Activated T-cell treated with anti-CD3 and anti-CD28 coated beads, Interleukin-2, amount 50 U/mL, for 4 hours (primary cell): ENCODE results near the gene PIGK. TPM values are rescaled to one million over a fixed set of nuclear protein-coding genes. Genes with fewer than 3 reads are reported as not detected.
"Not testable (repeated sequence)": the region's sequence is repeated elsewhere in the genome, so short reads cannot be mapped to it uniquely, and the experiment has no call there.

Source experiments
- ATAC-seq, 2 donors: fragments of 200-7000 bp; cut with Tn5 transposase; one replicate each; pipeline ENCODE4 v1.10.0; 2021
- DNase-seq: peaks from one replicate; pipeline ENCODE4 v3.0.0-alpha.2; 2020
- H3K27me3 Mint-ChIP-seq: one replicate; pipeline ENCODE4 v1.8.0; 2021; ENCODE audit warnings: low read depth, mixed read lengths
- H3K36me3 Mint-ChIP-seq: one replicate; pipeline ENCODE4 v1.8.0; 2022; ENCODE audit warnings: mixed read lengths; ENCODE audit not compliant: insufficient read depth
- H3K4me1 Mint-ChIP-seq: one replicate; pipeline ENCODE4 v1.8.0; 2021; ENCODE audit warnings: low read depth, mixed read lengths
- H3K4me3 Mint-ChIP-seq: one replicate; pipeline ENCODE4 v1.8.0; 2021; ENCODE audit warnings: mild to moderate bottlenecking, moderate library complexity, mixed read lengths
- H3K9me3 Mint-ChIP-seq: one replicate; pipeline ENCODE4 v1.8.0; 2021; ENCODE audit warnings: mixed read lengths
- total RNA-seq, 3 donors: library from RNA; stranded (reverse); gene quantifications; one replicate each; pipeline ENCODE4 v1.2.1, GENCODE V29; 2021

The PIGK gene
- total RNA-seq, 3 donors from 2014 or later: 17.0 to 21.7 (median 21.2) TPM

GRCh38 chr1:77168358-77168757 is 50.9 kb downstream of the PIGK start:
- Mint-ChIP-seq H3K4me1 (peaks cover 14% of the 10 kb centered on the region), H3K9me3 (no peaks in the 10 kb centered on the region), H3K36me3 (peaks cover 22% of the 10 kb centered on the region), H3K27me3 (no peaks in the 10 kb centered on the region), H3K4me3 (no peak overlapping the region)
- DNase-seq (no peak), ATAC-seq (no peak)

DNA sequence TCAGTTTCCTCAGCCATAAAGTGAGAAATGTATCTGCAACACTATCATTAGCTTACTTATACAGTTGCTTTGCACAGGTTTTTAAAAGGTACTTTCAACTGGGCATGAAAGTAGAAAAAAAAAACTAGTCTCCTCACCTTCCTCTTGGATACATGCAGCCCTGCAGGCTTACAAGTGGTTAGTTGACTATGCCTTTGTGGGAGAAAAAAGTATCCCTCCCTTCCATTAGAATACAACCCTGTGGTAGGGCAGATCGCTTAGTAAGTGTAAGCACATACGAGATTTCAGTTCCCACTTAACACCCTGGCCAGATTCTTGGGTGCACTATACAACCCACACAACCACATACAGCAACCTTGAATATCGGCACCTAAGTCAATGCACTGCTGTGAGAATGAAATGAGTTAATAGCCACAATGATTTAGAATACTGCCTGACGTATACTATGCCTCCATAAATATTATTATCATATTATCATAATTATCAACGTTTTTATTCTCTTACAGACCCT is 54.7 kb downstream of the PIGK start:
- Mint-ChIP-seq H3K36me3 (peaks cover 46% of the 10 kb centered on the region), H3K4me3 (no peak overlapping the region)

DNA sequence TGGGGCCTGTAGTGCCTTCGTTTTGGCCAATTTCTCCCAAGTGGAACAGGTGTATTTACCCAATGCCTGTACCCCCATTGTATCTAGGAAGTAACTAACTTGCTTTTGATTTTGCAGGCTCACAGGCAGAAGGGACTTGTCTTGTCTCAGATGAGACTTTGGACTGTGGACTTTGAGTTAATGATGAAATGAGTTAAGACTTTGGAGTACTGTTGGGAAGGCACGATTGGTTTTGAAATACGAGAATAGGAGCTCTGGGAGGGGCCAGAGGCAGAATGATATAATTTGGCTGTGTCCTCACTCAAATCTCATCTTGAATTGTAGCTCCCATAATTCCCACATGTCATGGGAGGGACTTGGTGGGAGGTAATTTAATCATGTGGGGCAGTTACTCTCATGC is 59.5 kb downstream of the PIGK start:
- not testable (repeated sequence) for H3K27me3 Mint-ChIP-seq, H3K9me3 Mint-ChIP-seq, H3K4me1 Mint-ChIP-seq, ATAC-seq, H3K4me3 Mint-ChIP-seq, DNase-seq
- H3K36me3 Mint-ChIP-seq: peaks cover 73% of the 10 kb centered on the region

More for the DNA sequence above, 54.7 kb downstream of the PIGK start:
- no peak for DNase-seq
- H3K4me1 Mint-ChIP-seq: peaks cover 3% of the 10 kb centered on the region
- ATAC-seq: no peak
- no peaks in the 10 kb centered on the region for H3K27me3 Mint-ChIP-seq
- peaks cover 4% of the 10 kb centered on the region for H3K9me3 Mint-ChIP-seq

DNA sequence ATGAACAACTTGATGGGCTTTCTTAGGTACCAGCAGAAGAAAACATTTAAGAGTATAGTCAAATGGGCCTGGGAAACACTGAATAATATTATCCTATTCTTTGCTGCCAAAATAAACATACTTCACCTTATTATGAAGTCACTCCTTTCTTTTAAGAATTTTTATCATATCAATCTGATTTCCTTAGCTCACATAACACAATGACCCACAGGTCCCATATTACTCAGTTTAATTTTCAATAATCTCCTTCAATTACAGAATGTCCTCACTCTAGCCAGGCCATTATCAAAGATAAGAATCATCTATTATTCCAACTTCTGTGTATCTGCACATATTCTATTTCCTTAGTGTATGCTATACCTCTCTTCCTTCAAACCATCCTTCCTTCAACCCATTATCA is 63.0 kb downstream of the PIGK start:
- DNase-seq (no peak), ATAC-seq (no peak)
- Mint-ChIP-seq H3K9me3 (peaks cover 4% of the 10 kb centered on the region), H3K36me3 (peaks cover 70% of the 10 kb centered on the region), H3K4me3 (no peak overlapping the region), H3K4me1 (peaks cover 2% of the 10 kb centered on the region), H3K27me3 (no peaks in the 10 kb centered on the region)

DNA sequence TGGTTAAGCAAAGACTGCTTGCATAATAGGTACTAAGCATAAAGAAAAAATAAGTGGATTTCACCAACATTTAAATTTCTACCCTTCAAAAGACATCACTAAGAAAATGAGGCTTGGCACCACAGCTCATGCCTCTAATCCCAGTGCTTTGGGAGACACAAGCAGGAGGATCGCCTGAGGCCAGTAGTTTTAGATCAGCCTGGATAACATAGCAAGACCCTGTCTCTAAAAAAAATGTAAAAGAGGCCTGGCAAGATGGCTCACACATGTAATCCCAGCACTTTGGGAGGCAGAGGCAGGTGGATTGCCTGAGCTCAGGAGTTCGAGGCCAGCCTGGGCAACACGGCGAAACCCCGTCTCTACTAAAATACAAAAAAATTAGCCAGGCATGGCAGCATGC is 73.0 kb downstream of the PIGK start:
- ATAC-seq (no peak), DNase-seq (no peak)
- Mint-ChIP-seq H3K27me3 (no peaks in the 10 kb centered on the region), H3K36me3 (peaks cover 15% of the 10 kb centered on the region), H3K4me3 (no peak overlapping the region), H3K9me3 (no peaks in the 10 kb centered on the region), H3K4me1 (peaks cover 20% of the 10 kb centered on the region)

DNA sequence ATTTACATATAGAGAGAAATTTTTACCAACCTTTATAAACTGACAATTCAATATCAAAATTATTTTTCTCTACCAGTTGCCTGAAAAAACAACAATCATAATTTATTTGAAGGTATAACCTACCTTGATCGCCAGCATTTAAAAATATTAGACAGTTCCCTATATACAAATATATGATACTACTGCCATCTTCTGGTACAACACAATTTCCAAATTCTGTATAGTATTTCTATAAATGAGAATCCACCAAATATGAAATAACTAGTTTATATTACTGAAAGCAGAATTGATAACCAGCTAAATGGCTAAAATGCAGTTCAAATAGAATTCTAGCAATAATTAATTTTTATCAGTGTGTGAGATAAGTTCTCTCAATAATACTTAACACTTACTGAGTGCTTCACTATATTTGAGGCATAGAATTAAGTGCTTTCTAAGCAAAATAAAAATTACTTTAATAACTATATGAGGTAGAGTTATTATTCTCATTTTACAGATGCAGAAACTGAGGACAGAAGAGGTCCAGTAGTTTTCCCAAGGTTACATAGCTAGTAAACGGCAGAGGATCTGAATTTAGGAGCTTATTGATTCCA is 75.6 kb downstream of the PIGK start:
- Mint-ChIP-seq H3K36me3 (peaks cover 9% of the 10 kb centered on the region), H3K4me1 (peaks cover 3% of the 10 kb centered on the region), H3K27me3 (no peaks in the 10 kb centered on the region), H3K9me3 (no peaks in the 10 kb centered on the region), H3K4me3 (no peak overlapping the region)
- ATAC-seq (no peak), DNase-seq (no peak)

- no peak overlapping the region for H3K4me3 Mint-ChIP-seq
- no peak for DNase-seq
- peaks cover 7% of the 10 kb centered on the region for H3K36me3 Mint-ChIP-seq
- no peak for ATAC-seq
- H3K27me3 Mint-ChIP-seq: no peaks in the 10 kb centered on the region
- no peaks in the 10 kb centered on the region for H3K4me1 Mint-ChIP-seq
- no peaks in the 10 kb centered on the region for H3K9me3 Mint-ChIP-seq
Observed at GRCh38 chr1:77139389-77139788, 79.8 kb downstream of the PIGK start.

DNA sequence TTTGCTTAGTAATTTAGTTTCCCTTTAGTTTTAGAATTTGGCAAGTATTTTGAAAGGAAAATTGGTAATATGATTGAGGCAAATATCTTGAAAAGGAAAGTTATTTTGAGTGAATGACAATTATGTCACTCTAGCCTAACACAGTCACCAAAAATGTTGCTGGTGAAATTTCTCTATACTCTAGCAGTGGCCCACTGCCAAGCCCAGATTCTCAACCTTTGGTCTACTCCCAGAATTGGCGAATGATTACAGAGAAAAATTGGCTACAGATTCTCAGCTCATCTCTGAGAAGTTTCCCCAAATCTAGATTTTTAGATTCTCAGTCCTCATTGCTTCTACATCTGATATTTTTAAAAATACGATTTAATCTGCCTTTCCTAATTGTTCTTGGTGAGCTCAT is 84.9 kb downstream of the PIGK start:
- H3K27me3 Mint-ChIP-seq: no peaks in the 10 kb centered on the region
- no peak overlapping the region for H3K4me3 Mint-ChIP-seq
- no peaks in the 10 kb centered on the region for H3K4me1 Mint-ChIP-seq
- no peak for DNase-seq
- H3K9me3 Mint-ChIP-seq: no peaks in the 10 kb centered on the region
- no peak for ATAC-seq
- peaks cover 6% of the 10 kb centered on the region for H3K36me3 Mint-ChIP-seq

DNA sequence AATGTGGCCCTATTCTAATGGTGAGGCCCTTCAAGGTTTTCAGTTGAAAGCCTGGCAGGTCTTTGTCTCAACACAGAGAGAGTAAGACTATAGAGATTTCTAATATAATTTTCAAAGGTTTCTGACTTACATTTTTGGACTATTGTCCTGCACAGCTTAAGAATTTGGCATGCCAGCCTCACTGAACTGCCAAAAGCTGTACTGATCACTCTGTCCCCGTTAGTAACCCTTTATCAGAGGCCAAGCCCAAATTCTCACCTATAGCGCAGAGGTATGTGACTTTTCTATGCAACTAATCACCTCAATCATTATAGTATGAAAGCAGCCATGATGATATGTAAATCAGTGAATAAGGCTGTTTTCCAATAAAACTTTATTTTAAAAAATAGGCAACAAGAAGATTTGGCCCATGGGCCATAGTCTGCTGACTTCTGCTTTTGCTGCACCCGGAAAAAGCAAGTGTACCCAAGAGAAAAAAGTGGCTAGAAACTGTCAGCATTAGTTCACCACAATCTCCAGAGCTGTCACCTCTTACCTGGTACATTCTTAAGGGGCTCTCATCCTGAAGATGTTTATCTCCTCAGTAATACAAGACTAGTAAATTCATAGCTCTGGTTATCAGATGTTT is 85.4 kb downstream of the PIGK start:
- no peaks in the 10 kb centered on the region for H3K27me3 Mint-ChIP-seq
- H3K4me3 Mint-ChIP-seq: no peak overlapping the region
- no peaks in the 10 kb centered on the region for H3K9me3 Mint-ChIP-seq
- H3K36me3 Mint-ChIP-seq: peaks cover 8% of the 10 kb centered on the region
- ATAC-seq (no peak), DNase-seq (no peak)
- no peaks in the 10 kb centered on the region for H3K4me1 Mint-ChIP-seq

- DNase-seq: no peak
- ATAC-seq: no peak
- Mint-ChIP-seq H3K27me3 (no peaks in the 10 kb centered on the region), H3K9me3 (no peaks in the 10 kb centered on the region), H3K4me3 (no peak overlapping the region), H3K4me1 (no peaks in the 10 kb centered on the region), H3K36me3 (peaks cover 20% of the 10 kb centered on the region)
Observed at GRCh38 chr1:77126307-77126706, 92.9 kb downstream of the PIGK start.

- H3K36me3 Mint-ChIP-seq: peaks cover 45% of the 10 kb centered on the region
- no peaks in the 10 kb centered on the region for H3K4me1 Mint-ChIP-seq
- no peak for DNase-seq
- no peak for ATAC-seq
- no peak overlapping the region for H3K4me3 Mint-ChIP-seq
- no peaks in the 10 kb centered on the region for H3K27me3 Mint-ChIP-seq
- no peaks in the 10 kb centered on the region for H3K9me3 Mint-ChIP-seq
Observed at GRCh38 chr1:77121503-77121902, 97.7 kb downstream of the PIGK start.

DNA sequence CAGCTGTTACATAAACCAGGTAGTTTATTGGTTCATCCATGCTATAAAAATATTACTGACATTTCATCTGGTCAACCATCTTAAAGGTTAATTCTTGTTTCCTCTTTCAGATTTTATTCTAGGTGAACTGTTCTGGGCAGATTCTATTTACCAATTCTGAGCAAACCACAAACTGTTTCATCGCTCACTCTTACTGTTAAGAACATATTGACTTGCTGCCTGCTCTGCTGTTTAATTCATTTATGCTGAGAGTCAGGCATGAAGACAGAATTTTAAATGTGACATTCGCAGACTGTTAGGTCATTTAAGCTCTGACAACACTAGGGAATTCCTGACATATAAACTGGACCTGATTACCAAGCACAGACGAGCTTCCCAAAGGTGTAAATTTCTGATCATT is 98.3 kb downstream of the PIGK start:
- H3K4me3 Mint-ChIP-seq: no peak overlapping the region
- no peaks in the 10 kb centered on the region for H3K4me1 Mint-ChIP-seq
- DNase-seq: no peak
- H3K9me3 Mint-ChIP-seq: no peaks in the 10 kb centered on the region
- peaks cover 42% of the 10 kb centered on the region for H3K36me3 Mint-ChIP-seq
- no peak for ATAC-seq
- H3K27me3 Mint-ChIP-seq: no peaks in the 10 kb centered on the region

DNA sequence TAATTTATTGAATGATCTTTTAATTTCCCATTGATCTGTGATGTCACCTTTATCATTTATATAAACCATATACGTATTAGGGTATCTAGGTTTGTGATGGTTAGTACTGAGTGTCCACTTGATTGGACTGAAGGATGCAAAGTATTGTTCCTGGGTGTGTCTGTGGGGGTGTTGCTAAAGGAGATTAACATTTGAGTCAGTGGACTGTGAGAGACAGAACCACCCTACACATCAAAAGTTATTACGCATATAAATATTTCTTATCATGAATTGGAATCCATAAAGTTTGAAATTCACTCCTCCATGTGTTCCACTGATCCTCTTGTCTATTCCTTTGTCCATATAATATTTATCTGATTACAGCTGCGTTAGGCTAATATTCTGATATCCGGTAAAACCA is 100.5 kb downstream of the PIGK start:
- H3K4me1 Mint-ChIP-seq: no peaks in the 10 kb centered on the region
- H3K27me3 Mint-ChIP-seq: no peaks in the 10 kb centered on the region
- H3K9me3 Mint-ChIP-seq: no peaks in the 10 kb centered on the region
- no peak overlapping the region for H3K4me3 Mint-ChIP-seq
- no peak for ATAC-seq
- no peak for DNase-seq
- H3K36me3 Mint-ChIP-seq: peaks cover 54% of the 10 kb centered on the region

GRCh38 chr1:77104672-77105071 is 114.6 kb downstream of the PIGK start:
- no peaks in the 10 kb centered on the region for H3K9me3 Mint-ChIP-seq
- ATAC-seq (no peak), DNase-seq (no peak)
- no peak overlapping the region for H3K4me3 Mint-ChIP-seq
- no peaks in the 10 kb centered on the region for H3K4me1 Mint-ChIP-seq
- H3K36me3 Mint-ChIP-seq: peaks cover 10% of the 10 kb centered on the region
- no peaks in the 10 kb centered on the region for H3K27me3 Mint-ChIP-seq

- DNase-seq (no peak), ATAC-seq (no peak)
- Mint-ChIP-seq H3K36me3 (peaks cover 7% of the 10 kb centered on the region), H3K4me3 (no peak overlapping the region), H3K9me3 (no peaks in the 10 kb centered on the region), H3K4me1 (no peaks in the 10 kb centered on the region), H3K27me3 (no peaks in the 10 kb centered on the region)
Observed at GRCh38 chr1:77103486-77103885, 115.7 kb downstream of the PIGK start.
